HG02943 (cell line): ENCODE data around the gene SEL1L3.
"Not testable (repeated sequence)": the region's sequence is repeated elsewhere in the genome, so short reads cannot be mapped to it uniquely, and the experiment has no call there.

ENCODE experiments used
- ATAC-seq: cut with Tn5 transposase; IDR thresholded peaks from one replicate; pipeline ENCODE4 v1.9.1; 2021; ENCODE audit warnings: mild to moderate bottlenecking, low read depth, moderate library complexity; ENCODE audit not compliant: unreplicated experiment

The SEL1L3 gene

DNA sequence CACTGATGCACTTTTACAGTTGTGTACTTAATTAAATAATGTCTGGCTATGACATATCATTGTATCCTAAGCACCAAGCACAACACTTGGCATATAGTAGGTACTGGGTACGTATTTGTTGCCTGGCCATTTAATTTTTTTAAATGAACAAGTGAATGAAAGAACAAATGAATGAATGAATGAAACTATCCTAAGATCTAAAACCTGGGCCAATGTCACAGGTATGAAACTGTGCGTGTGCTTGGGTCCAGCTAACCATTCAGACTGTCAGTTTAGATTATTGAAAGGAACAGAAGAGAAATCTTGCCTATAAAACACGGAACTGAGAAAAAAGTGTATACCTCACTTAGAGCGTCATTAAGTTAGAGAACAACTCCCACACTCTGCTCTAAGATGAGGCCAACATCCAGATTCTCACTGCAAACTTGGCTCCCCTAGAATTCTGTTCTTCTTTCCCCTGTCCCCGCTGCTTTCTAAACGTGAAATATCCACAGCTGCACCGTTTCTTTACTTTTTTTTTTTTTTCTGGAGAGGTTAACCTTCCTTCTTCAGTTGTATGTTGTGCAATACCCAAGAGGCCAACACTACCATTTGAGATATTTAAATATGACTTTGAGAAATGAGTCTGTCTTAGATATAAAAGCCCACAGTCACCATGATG lies 17.3 kb upstream of the SEL1L3 start:
- ATAC-seq = peak; percentile 49

DNA sequence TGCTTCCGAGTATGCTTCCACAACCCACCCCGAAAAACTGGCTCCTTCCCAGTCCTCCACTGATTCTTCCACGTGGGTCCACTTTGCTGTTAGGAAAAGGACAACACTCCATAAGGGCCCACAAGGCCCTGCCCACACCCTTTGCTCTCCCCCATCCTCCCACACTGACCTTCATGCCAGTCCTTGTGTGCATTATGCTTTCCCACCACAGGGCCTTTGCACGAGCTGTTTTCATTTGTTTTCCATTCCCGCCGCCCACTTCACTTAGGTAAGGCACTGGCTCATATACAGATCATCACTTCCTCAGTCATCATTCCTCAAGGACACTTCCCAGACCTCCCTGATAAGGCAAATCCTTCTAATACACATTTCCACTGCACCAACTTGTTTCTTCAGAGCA lies 16.8 kb upstream of the SEL1L3 start:
- no peak for ATAC-seq

DNA sequence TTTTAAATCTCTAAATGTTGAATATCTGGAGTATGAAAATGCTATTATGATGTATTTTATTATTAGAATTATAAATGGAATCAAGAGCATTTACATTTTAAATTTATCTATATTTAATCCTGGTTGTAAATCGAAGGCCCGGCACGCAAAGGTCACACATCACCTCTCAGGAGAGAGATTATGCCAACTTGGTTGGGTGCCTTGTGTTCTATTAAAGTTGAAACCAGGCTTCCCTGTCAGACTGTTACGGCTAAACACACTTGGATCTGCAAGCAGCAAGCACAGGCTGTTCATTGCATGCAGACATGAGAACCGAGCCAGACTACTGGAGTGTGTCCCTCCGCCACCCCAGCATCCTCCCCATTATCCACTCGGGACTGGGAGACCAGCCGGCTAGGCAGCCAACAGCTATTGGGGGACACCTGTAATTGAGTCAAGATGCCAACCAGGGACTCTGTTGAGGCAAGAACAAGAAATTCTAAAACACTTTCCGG lies 16.4 kb upstream of the SEL1L3 start:
- no peak for ATAC-seq

DNA sequence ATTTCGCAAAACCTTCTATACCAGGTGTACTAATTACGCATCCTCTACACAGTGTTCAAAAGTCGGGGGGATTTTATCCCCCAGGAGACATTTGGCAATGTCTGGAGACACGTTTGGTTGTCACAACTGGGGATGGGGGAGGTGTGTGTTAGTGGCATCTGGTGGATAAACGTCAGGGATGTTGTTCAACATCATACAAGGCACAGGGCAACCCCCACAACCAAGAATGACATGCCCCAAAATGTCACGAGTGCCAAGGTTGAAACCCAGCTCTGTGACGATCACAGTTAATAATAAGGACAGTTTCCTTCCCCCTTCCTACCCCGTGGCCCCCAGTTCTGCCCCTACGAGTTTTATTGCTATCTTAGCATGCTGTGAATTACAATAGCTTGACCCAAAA lies 15.9 kb upstream of the SEL1L3 start:
- ATAC-seq = no peak

DNA sequence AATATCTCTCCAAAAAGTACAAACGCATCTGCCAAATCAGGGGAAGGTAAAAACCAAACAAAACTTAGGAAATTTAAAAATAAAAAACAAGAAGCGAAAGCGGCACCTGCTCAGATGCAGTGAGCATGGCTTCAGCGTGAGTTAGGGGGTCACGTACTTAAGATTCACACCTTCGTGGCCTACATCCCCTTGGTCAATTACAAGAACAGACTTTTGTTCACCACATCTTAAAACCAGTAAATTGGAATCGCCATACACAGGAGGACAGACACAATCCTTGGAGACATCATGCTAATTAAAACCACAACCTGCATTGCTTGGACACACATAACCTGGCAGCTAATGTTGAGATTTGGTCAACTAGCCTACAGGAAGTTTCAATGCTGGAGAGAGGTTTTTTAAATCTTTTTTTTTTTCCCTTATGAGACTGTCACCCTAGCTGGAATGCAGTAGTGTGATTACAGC lies 12.5 kb upstream of the SEL1L3 start:
- peak; percentile 50 for ATAC-seq

DNA sequence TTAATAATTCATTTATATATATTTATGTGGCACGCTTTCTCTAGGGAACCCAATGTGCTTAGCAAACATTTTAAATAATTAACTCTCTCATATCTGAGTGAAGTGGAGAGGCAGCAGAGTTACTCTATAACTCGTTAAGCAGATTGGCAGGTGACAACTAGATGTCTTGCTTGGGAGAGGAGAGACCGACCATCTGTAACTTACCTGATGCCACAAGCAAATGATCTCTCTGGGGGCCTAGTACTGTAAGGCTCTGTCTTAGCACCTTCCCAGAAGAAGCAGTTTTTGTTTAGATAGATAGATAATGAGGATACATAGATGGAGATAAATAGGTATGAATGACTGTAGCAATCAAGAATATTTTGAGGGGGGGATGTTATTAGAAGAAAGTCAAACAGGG lies 11.9 kb upstream of the SEL1L3 start:
- ATAC-seq = peak; percentile 66

DNA sequence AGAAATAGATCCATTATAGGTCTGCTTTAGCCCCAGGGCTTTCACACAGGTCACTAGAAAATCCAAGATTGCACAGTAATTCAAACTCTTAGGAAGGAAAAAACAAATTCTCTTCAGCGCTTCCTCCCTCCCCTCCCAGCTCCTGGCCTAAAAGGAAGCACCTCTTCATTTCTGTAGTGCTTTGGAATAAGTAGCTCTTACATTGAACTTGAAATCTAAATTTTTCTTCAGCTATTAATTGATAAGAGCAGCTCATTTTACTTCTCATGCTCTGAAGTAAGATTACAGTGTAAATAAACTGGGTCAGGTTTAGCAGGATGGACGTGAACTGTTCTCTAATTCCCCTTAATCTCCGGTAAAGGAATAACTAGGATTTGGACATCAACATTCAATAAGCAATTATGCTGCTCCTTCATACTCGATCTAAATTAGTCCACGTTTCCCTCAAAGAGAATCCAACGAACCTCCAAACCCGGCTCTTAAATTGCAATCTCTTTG lies 10.9 kb upstream of the SEL1L3 start:
- no peak for ATAC-seq

DNA sequence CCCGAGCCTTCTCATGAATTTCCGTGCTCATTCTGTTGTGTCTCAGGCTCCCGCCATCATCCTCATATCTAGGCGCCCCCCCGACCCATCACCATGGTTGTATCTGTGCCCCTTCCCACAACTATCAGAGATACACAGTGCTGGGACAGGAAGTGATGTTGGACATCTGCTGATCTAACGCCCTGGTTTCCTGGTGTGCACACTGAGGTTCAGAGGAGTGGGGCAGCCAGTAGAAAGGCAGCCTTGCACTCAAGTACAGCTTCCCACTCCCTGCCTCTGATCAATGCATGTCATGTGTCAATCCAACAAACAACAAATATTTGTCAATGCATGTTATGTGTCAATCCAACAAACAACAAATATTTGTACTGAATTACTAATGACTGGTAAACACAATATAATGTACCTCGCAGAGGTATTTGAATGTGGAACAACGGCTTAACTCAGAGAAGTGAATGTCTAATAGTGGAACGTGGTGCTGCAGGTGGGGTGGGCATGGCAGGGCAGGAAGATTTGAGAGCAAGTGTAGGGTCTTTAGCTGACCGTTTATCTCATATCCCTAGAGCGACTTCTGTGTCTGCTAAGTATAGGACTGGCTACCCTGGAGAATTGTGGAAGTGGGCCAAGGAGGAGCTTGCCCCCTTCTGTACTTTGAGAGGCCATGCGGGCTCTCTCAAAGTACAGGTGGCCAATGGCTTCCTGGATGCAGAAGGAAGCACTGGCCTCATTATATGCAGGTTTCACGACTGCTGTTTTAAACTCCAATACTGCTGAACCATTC lies 10.3 kb upstream of the SEL1L3 start:
- ATAC-seq = no peak

DNA sequence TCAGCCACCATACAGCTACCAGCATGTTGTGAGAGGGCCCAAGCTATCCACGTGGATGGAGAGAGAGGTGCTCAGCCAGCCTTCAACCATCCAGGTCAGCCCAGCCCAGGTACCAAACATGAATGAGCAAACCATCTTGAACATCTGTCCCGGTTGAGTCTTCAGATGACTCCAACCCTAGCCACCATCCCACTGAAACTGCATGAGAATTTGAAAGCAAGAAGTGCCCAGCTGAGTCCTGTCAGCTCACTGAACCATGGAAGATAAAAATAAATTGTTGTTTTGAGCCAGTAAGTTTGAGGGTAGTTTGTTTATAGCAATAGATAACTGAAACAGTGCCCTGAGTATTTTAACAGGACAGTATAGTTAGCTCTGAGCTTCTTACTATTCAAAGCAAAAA lies 7.3 kb upstream of the SEL1L3 start:
- ATAC-seq = peak; percentile 48

DNA sequence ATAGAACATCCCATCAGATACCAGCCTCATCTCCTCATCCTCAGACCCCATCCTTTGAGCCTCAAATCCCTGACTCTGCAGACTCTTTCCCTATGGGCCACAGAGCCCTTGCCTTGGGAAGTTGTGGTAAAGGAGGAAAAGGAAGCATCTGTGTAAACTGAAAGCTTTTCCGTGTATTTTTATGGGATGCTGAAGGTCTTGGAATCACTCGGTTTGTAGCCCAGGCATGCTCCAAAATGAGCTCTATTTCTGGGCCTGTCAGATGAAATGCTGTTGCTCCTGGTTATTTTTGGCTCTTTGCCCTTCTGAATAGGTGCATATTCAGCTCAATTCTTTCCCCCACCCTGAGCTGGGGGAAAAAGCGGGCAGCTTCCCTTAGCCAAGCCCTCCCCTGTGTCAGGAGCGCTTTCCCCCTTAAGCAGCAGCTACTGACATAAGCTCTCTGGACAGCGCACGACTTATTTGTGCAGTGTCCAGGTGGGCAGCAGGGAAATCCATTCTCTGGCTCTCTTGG lies 5.0 kb upstream of the SEL1L3 start:
- ATAC-seq = no peak

DNA sequence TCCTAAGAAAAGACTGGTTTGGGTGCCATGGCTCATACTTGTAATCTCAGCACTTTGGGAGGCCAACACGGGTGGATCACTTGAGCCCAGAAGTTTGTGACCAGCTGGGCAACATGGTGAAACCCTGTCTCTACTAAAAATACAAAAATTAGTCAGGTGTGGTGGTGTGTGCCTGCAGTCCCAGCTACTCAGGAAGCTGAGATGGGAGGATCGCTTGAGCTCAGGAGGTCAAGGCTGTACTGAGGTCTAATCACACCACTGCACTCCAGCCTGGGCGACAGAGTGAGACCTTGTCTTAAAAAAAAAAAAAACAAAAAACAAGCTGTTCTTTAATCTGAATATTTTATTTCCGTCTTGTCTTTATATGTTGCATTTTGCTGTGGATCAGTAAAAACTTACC lies 3.6 kb upstream of the SEL1L3 start:
- ATAC-seq = not testable (repeated sequence)

DNA sequence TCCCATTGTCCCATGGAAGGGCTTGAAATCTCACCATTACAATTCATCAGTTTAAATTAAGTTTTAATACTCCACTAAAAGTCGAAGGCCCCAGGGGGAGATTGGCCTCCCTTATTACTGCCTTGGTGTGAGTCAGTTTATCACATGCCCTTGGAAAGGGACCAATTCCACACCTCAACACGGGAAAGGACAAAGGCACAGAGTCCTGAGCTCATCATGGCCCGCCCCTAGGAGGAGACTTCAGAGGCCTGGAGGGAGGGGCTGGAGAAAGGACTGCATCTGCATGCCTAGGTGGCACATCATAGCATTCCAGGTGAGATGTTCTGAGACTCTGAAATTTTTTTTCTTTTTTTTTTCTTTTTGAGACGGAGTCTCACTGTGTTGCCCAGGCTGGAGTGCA lies 2.8 kb upstream of the SEL1L3 start:
- no peak for ATAC-seq

DNA sequence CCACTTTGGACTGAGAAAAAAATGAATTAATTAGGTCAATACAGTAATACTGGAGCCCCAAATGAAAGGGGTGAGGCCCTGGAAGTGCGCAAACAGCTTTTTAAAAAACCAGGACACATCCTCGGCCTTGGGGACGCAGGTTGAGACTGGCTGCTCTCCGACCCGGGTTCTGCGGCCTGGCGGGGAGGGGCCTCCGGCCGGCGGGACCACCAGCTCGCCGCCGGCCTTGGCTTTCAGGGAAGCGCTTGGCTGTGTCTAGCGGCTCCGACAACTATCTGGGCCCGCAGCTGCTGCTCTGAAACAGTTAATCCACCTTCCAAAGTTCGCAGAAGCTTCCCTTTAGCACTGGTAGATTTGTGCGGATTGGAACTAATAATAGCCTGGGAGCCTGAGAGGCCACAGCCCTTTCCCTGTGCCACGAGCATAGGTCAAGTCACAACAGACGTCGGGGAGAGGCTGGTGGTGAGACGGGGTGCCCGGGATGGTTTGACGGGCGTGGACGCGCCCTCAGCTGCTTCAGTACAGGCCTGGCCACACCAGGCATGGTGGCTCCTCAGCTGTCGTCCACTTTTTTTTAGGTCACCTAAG lies 1.1 kb upstream of the SEL1L3 start:
- ATAC-seq = no peak

DNA sequence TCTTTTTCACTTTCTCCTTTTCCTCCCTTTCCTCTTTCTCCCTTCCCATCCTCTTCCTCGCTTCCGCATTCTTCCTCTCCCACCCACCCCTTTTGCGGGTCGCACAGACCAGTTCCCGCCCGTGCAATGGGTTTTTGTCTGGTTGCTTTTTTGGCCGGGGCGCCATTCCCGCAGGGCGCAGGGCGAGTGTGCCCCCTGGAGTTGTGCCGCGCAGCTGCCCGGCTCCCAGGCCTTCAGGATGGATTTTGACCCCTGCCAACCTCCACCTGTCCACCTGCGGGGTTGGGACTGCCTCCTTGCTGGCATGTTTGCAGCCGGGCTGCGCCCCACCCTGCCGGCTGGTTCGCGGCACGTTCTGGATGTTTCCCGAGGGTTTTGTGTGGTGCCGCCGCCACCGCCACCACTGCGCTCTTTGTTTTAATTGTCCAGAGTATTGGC lies 578 bp upstream of the SEL1L3 start:
- no peak for ATAC-seq

DNA sequence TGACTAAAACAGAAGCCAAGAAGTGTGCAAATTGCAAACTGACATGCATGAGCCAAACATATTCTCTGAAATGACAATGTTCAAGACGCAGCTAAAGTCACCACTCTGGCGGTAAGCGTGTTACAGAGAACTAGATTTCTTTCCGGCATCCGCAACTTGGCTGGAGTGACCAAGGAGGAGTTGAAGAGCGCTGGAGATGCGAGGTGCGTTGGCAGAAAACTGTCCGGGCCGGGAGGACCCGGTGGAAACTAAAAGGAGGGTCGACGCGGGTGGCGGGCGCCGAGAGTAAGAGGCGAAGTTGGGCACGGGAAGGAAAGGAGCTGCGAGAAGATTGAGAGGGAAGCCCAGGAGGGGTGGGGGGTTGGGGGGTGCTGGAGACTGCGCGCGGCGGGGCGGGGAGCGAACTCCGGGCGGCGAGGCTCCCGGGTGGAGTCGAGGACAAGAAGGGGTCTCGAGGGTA lies 807 bp downstream of the SEL1L3 start:
- no peak for ATAC-seq

DNA sequence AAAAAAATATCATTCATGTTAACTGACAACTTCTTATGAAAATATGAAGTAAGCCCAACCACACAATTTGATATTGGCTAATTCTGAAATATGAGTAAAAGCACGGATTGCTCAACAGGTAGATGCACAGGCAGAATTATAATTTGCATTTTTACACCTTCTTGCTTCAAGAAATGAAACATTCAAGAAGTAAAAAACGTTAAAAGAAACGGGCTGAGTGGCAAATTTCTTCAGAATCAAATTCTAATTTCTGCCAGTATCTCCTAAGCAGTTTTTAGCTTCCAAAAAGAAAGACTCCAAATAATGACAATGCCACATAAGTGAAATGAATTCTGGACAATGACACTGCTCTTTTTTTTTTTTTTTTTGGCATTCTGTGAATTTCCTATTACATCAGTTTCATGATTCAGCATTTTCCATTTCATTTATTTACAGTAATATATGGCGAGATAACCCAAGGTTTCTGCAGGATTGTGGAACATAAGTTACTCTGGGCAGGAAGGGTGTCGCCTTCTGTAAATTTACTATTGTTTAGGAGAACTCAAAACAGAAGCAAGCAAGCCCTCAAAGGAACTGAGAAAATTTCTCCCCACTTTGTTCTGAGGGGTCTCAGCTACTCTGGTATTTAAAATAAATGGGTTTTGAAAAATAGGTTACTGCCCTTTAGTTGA lies 1.4 kb downstream of the SEL1L3 start:
- no peak for ATAC-seq

DNA sequence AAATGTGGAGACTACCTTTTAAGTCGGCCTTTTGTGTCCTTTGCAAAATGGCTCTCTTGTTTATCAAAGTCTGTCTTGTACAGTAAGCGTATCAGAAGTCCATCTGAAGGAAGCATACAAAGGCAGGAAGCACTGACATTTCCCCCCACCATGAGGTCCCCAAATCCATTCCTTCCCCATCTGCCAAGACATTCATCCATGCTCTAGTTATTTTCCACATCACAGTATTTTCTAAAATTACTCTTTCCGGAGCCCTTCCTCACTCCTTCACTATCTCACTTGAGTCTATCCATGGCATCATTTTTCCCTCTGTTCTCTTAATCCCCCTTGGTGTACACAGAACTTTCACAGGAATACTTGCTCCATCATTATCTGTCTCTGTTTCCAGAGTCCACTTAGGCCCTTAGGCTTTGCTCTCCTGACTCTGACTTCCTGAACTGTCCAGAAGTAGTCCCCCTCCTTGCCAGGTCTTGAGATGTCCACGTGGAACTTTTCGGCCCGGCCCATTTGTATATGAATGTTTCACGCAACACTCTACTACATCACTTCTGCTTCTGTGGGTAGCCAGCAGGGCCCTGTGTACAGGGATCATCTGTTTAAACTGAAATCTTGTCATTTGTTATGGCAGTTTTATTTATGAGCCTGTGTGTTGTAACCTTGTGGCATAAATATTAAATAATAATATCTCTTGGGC lies 2.1 kb downstream of the SEL1L3 start:
- ATAC-seq = no peak

DNA sequence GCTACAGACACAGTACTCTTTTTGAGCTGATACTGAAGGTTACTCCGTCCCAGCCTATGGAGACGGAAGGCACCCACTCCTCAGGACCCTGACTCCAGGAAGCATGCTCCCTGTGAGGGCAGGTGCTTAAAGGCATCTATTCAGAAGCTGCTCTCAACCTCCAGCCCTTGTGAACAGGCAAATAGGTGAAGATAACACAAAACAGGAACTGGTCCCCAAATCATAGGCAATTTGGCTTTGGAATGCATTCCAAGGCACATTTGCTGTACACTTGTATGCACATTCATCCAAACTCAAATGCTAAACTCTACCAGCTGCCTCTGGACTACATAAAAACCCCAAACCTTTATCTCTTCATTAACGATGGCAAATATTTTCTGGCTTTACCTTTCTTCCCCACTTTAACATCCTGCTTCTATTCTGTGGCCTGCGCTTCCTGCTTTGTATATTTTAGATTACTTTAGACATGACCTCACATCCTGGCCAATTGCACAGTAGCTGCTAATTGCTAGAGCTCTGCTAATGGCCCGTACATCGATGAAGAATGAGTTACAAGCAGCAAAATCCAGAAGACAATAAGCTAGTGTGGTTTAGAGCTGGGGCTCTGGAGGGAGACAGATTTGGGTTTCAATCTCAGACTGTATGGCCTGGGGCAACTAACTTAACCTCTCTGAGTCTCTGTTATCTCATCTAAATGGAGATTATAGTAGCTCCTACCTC lies 3.2 kb downstream of the SEL1L3 start:
- ATAC-seq = peak; percentile 44

DNA sequence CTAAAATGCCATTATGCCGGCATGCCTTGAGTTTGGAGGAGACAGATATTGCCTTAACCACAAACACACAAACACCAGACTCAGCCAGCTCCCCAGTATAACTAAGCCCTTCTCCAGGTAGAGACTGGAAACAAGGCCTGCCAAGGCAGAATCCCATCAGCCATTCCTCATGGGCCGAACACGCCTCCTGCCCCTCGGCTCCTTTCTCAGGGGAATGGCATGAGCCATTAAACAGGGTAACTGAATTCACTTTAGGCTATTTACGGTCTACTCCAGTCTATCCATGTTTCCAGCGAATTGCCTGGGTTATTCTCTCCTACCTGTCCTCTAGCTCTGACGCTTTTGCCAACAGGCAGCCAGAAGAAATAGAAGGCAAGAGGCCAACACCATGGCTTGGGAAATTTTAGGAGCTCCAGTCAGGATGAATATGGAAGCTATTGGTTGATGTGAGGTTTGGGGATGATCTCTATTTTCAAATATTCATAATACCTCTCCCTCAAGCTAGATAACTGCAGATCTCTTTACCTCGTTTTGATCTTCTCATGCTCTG lies 4.9 kb downstream of the SEL1L3 start:
- no peak for ATAC-seq
